ENCODE data around the gene REV1.
"Not testable (repeated sequence)": the region's sequence is repeated elsewhere in the genome, so short reads cannot be mapped to it uniquely, and the experiment has no call there.

The REV1 gene

DNA sequence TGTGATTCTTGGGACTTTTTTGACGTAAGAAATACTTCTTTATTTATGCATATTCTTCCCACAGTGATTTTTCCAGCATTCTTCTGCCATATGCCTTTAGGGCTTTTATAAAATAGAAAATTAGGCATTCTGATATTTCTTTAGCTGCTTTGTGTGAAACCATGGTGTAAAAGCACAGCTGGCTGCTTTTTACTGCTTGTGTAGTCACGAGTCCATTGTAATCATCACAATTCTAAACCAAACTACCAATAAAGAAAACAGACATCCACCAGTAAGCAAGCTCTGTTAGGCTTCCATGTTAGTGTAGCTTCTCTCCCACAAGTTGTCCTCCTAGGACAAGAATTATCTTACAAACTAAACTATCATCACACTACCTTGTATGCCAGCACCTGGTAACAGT is 90.0 kb downstream of the REV1 start:
- DNase-seq: no peak

DNA sequence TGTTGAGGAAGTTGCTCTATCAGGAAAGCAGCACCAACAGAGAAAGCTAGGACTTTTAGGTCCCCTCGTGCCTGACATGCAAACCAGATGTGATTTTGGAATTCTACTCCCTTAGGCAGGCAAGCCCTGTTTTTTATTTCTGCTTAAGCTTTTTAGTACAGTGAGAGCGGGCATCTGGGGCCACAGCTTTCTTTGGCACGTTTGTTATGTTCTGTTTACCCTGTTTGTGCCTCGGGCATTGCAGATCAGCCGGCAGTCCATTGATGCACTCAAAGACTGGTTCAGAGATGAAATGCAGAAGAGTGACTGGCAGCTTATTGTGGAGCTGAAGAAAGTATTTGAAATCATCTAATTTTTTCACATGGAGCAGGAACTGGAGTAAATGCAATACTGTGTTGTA is 90.8 kb downstream of the REV1 start:
- no peak for DNase-seq

DNA sequence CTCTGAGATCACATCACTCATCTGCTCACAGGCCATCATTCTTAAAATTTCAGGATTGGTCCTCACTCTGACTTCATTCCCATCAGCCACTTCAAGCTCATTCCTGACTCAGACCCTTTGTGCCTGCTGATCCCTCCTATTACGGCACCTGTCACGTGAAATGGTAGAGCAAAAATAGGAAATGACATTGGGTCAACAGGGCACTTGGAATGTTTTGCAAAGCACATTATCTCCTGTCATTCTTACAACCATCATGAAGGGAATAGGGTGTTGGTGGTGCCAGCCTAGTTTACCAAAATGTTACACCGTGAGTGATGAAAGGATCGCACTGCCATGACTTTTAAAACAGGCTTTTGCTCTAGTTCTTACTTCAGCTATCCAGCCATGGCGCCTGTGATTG is 91.5 kb downstream of the REV1 start:
- DNase-seq: no peak

DNA sequence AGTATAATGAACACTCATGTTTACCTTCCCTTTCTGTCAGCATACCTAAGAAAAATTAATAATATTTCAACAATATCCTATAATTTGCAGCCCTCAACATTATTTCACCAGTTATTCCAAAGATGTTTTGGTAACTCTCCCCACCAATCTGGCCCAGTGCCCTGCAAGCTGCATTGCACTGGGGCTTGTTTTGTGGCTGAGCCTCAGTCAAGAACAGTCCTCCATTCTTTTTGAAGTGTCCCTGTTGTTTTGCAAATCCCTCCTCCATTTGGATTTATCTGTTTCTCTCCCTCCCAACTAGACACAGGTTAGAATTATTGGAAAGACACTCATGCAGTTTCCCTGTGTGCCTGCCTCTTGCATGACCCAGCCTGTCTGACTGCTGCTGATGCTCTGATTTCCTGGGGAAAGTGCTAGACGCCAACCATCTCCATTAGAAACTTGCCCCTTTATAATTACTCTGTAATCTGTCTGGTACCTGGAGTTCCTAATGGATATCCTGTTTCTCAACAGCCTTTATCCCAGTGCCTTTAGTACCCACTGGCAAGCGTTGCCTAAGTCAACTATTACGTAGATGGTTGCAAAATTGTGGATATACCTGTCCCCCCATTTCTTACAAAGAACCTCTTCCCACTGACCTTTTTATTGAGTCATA is 92.4 kb downstream of the REV1 start:
- DNase-seq: peak; percentile 33

DNA sequence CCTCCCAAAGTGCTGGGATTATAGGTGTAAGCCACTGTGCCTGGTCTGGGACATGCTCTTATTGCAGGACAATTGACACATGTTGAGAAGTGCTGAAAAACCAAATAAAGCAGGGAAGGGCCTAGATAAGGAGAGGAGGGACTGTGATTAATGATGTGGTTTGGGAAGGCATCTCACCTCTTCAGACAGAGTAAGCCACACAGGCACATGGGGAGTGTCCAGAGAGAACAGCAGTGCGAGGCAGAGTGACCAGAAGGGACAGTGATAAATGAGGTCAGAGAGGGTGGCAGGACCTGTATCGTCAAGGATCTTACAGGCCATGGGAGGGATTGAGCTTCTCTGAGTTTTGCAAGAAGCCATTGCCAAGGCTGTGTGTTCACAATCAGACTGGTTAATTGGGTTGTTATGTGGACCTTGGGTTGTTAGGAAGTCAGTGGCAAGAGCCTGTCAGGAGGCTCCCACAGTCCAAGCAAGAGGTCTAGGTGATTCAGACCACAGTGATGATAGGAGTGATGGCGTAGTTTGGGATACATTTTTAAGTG is 94.2 kb downstream of the REV1 start:
- DNase-seq: no peak

DNA sequence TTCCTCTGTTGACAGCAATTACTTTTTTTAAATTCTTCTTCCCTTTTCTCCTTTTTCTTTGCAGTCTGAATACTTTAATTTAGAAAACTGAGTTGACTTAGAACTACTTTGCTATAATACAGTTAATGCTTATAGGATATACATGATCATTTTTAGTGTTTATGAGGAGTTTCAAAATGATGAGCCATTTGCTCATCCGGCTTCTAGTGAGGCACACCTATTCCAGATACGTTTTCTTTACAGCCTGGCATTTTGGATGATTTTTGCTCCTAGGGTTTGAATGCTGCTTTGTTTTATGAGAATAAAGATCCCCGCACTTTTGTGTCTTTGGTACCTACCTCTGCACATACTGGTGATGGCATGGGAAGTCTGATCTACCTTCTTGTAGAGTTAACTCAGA is 99.9 kb downstream of the REV1 start:
- DNase-seq: no peak

DNA sequence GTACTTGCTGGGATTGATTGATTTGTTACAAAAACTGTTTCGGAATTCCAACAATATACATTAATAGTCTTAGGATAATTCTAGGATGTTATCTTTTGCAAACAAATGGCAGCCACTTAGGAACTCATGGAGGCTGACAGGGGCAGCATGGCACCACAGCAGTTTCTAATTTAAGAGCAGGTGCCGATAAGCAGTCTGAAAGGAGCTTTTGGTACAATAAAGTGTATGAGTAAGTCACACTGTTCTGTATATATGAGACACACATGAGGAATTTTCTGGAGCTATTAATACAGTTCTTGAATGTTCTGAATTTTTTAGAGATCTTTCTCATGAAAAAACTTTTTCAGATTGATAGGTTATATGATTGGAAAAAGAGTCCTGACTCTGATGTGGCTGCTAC is 100.4 kb downstream of the REV1 start:
- no peak for DNase-seq

DNA sequence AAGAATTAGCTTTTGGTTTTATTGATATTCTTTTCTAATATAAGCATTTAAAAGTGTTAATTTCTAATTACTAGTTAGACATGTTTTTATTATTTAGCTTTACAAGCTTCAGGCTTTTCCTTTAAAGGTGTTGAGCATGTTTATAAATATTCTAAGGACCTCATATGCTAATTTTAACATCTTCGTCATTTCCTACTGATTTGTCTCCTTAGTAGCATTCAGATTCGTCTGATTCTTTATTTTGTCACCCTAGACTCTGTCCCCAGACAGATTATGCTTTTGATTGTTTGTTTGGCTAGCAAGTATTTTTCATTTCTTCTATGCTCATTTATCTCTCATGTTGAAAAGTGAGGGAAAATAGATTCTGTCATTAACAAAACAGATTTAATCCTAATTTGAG is 100.9 kb downstream of the REV1 start:
- no peak for DNase-seq

DNA sequence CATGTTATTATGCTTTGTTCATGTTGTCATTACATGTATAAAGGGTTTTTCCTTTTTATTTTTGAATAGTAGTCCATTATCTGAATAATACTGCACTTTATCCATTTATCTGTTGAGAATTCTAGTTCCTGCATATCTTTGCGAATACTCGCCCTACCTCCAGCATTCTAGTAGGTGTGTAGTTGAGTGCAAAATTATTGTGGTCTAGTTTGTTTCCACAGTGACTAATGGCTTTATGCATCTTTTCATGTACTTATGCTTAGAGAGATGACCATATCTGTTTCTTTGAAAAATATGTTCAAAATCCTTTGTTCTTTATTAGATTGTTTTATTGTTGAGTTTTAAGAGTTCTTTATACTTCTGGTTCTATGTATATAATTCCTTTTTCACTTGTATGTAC is 103.8 kb downstream of the REV1 start:
- DNase-seq: no peak

DNA sequence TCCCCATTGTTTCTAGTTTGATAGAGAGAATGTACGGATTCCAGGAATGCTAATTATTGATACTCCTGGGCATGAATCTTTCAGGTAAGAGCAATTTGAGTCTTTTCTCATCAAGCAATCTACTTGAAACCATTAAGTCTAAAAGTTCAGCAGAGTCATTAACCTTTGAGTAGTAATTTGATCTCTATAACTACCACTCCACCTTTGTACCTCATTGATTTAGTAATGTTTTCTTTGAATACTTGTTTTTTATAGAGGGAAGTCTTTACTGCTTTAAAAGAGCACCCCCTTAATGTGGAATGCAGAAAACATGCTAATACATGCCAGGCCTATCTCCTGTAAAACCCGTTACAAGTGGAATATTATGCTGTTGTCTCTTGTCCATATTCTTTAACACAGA is 107.7 kb downstream of the REV1 start:
- no peak for DNase-seq

DNA sequence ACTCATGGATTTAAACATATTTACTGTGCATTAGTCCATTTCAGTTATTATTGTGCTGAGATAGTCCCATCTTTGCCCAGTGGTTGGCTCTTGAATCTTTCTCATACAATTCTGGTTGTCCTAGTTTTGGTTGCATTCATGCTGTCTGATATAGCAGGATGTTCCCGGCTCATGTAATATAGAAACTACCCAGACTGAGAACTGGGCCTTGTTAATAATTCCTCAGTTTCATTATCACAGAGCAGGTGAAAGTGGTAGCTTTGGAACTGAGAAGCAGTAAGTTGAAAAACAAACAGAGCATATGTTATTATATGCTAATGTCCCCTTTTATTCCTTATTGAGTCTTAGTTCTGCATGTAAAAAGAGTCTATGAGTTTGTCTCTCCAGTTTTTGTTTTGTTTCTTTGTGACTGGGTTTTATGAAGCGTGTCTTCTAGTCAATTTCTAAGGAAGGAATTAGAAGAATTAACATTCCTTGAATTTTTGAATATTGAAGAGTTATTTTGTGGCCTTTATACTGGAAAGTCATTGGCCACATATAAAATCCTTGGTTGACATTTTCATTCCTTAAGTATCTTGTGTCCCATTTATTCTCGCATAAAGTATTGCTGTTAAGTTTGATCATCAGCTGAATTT is 109.3 kb downstream of the REV1 start:
- DNase-seq: no peak

DNA sequence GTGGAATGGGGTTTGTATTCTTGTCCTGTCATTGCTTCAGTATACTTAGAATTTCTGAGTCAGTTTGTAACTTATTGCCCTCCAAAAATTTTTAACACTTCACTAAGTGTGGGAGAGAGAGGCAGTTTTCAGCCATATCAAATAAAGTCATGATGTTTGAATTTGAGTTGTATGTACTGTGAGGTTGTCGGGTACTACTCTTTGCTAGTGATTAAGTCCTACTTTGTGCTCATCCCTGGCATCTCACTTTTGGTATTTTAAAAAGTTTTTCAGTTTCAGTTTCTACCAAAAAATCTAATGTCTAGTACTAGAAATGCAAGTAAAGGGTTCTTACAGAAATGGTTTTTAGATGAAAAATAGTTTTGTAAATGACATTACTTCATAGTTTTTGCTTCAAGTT is 111.9 kb downstream of the REV1 start:
- no peak for DNase-seq

DNA sequence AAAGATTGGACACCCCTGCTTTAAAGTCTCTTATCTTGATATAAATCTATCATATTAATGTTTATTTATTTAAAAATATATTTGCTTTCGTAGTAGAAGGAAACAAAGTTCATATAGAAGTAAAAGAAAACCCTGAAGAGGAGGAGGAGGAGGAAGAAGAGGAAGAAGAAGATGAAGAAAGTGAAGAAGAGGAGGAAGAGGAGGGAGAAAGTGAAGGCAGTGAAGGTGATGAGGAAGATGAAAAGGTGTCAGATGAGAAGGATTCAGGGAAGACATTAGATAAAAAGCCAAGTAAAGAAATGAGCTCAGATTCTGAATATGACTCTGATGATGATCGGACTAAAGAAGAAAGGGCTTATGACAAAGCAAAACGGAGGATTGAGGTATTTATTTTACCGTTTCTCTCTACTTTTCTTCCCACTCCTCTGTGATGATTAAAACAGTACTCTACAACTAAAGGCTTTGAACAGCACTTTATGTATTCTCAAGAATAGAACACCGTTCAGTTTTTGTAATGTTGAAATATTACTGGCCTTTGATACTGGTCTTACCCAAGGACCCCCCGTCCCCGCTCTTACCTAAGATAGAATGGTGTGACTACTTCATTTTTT is 113.5 kb downstream of the REV1 start:
- DNase-seq: no peak

DNA sequence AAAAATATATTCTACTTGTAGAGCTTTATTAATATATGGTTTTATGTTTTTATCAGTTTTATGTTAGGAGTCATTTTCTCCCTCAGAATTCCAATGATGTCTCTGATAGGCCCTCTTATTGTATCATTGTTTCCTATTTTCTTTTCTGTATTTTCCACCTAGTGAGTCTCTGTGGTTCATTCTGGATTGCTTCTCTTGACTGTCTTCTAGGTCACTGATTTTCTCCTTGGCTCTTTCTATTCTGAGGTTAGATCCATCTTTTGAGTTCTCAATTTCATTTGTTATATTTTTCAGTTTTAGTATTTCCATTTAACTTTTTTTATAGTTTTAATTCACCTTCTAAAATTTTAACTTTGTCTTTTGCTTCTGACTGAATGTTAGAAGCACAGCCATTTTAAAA is 115.1 kb downstream of the REV1 start:
- DNase-seq: no peak

DNA sequence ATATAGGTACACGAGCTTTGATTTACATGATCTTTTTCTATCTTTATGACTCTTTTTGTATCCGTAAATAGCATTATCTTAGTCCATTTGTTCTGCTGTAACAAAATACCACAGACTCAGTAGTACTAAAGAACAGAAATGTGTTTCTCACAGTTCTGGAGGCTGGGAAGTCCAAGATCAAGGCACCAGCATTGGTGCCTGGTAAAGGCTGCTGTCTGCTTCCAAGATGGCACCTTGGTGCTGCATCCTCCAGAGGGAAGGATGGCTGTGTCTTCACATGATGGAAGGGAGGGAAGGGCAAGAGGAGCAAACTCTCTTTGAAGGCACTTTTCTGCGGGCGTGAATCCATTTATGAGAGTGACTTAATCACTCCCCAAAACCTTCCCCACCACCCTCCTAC is 116.7 kb downstream of the REV1 start:
- no peak for DNase-seq

DNA sequence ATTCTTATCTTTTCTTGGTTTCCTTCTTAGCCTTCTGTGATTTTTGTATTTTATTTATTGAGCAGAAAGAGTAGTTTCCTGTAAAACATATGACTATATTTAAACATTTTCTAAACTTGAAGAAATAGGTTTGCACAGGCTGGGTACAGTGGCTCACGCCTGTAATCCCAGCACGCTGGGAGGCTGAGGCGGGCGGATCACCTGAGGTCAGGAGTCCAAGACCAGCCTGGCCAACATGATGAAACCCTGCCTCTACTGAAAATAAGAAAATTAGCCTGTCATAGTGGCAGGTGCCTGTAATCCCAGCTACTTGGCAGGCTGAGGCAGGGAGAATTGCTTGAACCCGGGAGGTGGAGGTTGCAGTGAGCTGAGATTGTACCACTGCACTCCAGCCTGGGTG is 121.0 kb downstream of the REV1 start:
- DNase-seq: not testable (repeated sequence)

DNA sequence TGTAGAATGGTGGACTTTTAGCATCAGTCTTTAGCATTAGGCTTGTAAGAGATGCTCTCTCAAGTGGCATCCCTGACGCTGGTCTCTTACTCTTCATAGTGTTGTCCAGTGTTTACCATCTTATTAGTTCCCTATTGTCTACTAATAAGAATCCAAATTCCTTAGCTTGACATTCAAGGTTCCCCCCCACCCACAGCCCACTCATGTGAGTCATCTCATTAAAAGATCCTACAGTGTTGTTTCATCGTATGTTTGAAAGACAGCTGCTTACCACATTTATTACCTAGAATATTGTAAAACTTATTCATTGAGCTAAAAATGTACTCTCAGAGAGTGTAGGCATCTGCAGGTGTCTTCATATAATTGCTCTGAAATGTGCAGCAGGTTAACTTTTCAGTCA is 124.2 kb downstream of the REV1 start:
- DNase-seq: no peak

DNA sequence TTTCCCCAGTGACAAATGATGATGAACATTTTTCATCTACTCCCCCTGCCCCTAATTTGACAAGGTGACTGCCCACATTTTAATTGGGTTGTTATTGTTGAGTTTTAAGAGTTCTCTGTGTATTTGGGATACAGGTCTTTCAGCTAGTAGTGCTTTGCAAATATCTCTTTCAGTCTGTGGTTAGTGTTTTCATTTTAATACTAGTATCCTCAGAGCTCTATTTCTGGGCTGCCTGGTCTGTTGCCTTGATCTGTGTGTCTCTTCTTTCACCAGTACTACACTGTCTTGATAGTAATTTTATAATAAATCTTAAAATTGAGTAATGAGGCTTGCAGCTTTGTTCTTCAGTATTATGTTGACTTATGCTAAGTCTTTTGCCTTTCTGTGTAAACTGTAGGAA is 133.0 kb downstream of the REV1 start:
- DNase-seq: no peak

DNA sequence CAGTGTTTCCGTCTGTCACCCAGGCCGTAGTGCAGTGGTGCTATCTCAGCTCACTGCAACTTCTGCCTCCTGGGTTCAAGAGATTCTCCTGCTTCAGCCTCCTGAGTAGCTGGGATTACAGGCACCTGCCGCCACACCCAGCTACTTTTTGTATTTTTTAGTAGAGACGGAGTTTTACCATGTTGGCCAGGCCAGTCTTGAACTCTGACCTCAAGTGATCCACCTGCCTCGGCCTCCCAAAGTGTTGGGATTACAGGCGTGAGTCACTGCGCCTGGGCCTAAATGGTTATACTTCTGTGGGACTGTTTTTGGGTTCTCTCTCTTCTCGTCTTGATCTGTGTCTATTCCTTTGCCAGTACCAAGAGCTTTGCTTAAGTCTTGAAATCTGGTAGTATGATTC is 135.0 kb downstream of the REV1 start:
- DNase-seq: not testable (repeated sequence)

DNA sequence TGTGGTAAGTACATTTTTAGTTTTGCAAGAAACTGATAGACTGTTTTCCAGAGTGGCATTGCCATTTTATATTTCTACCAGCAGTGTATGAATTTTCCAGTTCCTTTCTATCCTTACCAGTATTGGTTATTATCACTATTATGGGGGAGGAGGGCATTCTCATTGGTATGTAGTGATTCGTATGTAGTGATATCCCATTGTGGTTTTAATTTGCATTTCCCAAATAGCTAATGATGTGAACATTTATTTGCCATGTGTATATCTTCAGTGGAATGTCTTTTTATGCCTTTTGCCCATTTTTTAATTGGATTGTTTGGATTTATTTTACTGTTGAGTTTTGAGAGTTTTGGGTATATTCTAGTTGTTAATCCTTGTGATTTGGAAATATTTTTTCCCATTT is 135.7 kb downstream of the REV1 start:
- no peak for DNase-seq

Data from NCI-H1105 (cell line).